Measurements from ENCODE around the gene HAUS5.

Gene HAUS5

GRCh38 chr19:35582760-35583159 lies 29.8 kb upstream of the HAUS5 start:
- Histone ChIP-seq H3K9me3 (ENCODE audit: low read length) (no peaks in the 10 kb centered on the region), H3K4me3 (ENCODE audit: low read depth, low read length, poor library complexity, severe bottlenecking) (no peak overlapping the region), H3K27me3 (ENCODE audit: insufficient read depth, low read length) (peaks cover 5% of the 10 kb centered on the region; the same call in 1 of the 2 replicates), H3F3A (ENCODE audit: insufficient read depth, low read length) (no peaks in the 10 kb centered on the region), H3K27ac (ENCODE audit: low read depth, low read length, poor library complexity, severe bottlenecking) (no peak overlapping the region), H4K20me1 (ENCODE audit: insufficient read depth, low read length) (no peaks in the 10 kb centered on the region), H3K9me2 (ENCODE audit: low read depth, low read length) (no peaks in the 10 kb centered on the region), H3K9ac (ENCODE audit: low read length) (no peak overlapping the region), H3K79me2 (ENCODE audit: insufficient read depth, low read length) (no peaks in the 10 kb centered on the region), H2AFZ (ENCODE audit: low read length) (no peak overlapping the region), H3K4me1 (ENCODE audit: insufficient read depth, low read length, severe bottlenecking) (no peaks in the 10 kb centered on the region), H3K4me2 (ENCODE audit: low read length) (no peak overlapping the region), H3K36me3 (ENCODE audit: insufficient read depth, low read length) (no peaks in the 10 kb centered on the region; the same call in 1 of the 2 replicates)
- TF ChIP-seq EZH2 (IDR thresholded peaks at IDR 0.05; ENCODE audit: borderline replicate concordance, low read length) (no peak), CTCF (IDR thresholded peaks at IDR 0.05; ENCODE audit: low read length) (no peak)

- TF ChIP-seq CTCF (IDR thresholded peaks at IDR 0.05; ENCODE audit: low read length) (no peak), EZH2 (IDR thresholded peaks at IDR 0.05; ENCODE audit: borderline replicate concordance, low read length) (no peak)
- no peak within 1 kb of the TSS for H3K9ac ChIP-seq (ENCODE audit: low read length)
- no peaks in the 10 kb centered on the region for H3K9me3 ChIP-seq (ENCODE audit: low read length)
- no peak within 1 kb of the TSS for H3K27ac ChIP-seq (ENCODE audit: low read depth, low read length, poor library complexity, severe bottlenecking)
- H3K4me3 ChIP-seq (ENCODE audit: low read depth, low read length, poor library complexity, severe bottlenecking) = no peak within 1 kb of the TSS
- no peaks in the 10 kb centered on the region for H3K9me2 ChIP-seq (ENCODE audit: low read depth, low read length)
- no peaks in the 10 kb centered on the region; the same call in 1 of the 2 replicates for H3K36me3 ChIP-seq (ENCODE audit: insufficient read depth, low read length)
- H3K79me2 ChIP-seq (ENCODE audit: insufficient read depth, low read length) = no peaks in the 10 kb centered on the region
- peaks cover 5% of the 10 kb centered on the region; the same call in 1 of the 2 replicates for H3K27me3 ChIP-seq (ENCODE audit: insufficient read depth, low read length)
- H3K4me1 ChIP-seq (ENCODE audit: insufficient read depth, low read length, severe bottlenecking) = no peaks in the 10 kb centered on the region
- no peak within 1 kb of the TSS for H3K4me2 ChIP-seq (ENCODE audit: low read length)
- H4K20me1 ChIP-seq (ENCODE audit: insufficient read depth, low read length) = no peaks in the 10 kb centered on the region
- no peak within 1 kb of the TSS for H2AFZ ChIP-seq (ENCODE audit: low read length)
- H3F3A ChIP-seq (ENCODE audit: insufficient read depth, low read length) = no peaks in the 10 kb centered on the region
Measured at GRCh38 chr19:35585848-35586247, 26.7 kb upstream of the HAUS5 start, which contains the start of gene PMIS2. TSS of gene PMIS2 (plus strand) at chr19:35586173. CDS start at chr19:35586260, 87 bp downstream.

GRCh38 chr19:35587321-35587720 lies 25.2 kb upstream of the HAUS5 start:
- Histone ChIP-seq H3K9me2 (ENCODE audit: low read depth, low read length) (no peaks in the 10 kb centered on the region), H3F3A (ENCODE audit: insufficient read depth, low read length) (no peaks in the 10 kb centered on the region), H2AFZ (ENCODE audit: low read length) (no peak overlapping the region), H3K4me3 (ENCODE audit: low read depth, low read length, poor library complexity, severe bottlenecking) (no peak overlapping the region), H3K27me3 (ENCODE audit: insufficient read depth, low read length) (peaks cover 5% of the 10 kb centered on the region; the same call in 1 of the 2 replicates), H3K4me1 (ENCODE audit: insufficient read depth, low read length, severe bottlenecking) (no peaks in the 10 kb centered on the region), H3K9me3 (ENCODE audit: low read length) (no peaks in the 10 kb centered on the region), H3K36me3 (ENCODE audit: insufficient read depth, low read length) (no peaks in the 10 kb centered on the region; the same call in 1 of the 2 replicates), H3K79me2 (ENCODE audit: insufficient read depth, low read length) (no peaks in the 10 kb centered on the region), H3K4me2 (ENCODE audit: low read length) (no peak overlapping the region), H3K9ac (ENCODE audit: low read length) (no peak overlapping the region), H3K27ac (ENCODE audit: low read depth, low read length, poor library complexity, severe bottlenecking) (no peak overlapping the region), H4K20me1 (ENCODE audit: insufficient read depth, low read length) (no peaks in the 10 kb centered on the region)
- TF ChIP-seq CTCF (IDR thresholded peaks at IDR 0.05; ENCODE audit: low read length) = no peak
- TF ChIP-seq EZH2 (IDR thresholded peaks at IDR 0.05; ENCODE audit: borderline replicate concordance, low read length) = no peak

Measured in OCI-LY1 (cell line).